B cell (primary cell): ENCODE measurements around the gene GLTP. TPM values are rescaled to one million over a fixed set of nuclear protein-coding genes. Genes with fewer than 3 reads are reported as not detected.
A peak's percentile ranks its signal among the peaks of the same experiment; 100 is the strongest.

Experiments used
- ATAC-seq: fragments of 200-7000 bp; cut with Tn5 transposase; one replicate; pipeline ENCODE4 v1.10.0; 2021; ENCODE audit warnings: low read depth, mild to moderate bottlenecking, moderate number of reproducible peaks, moderate library complexity
- CTCF ChIA-PET: fragments of 350-600 bp; sonication (Branson Sonifier 250); formaldehyde crosslinking; loops from one replicate; lab custom pipeline; 2021; ENCODE audit warnings: antibody characterized with exemption, inconsistent platforms; lab: Charles Lee
- POLR2A ChIA-PET: fragments of 350-600 bp; sonication (Branson Sonifier 250); formaldehyde crosslinking; loops from one replicate; lab custom pipeline; 2021; ENCODE audit warnings: antibody characterized with exemption; lab: Charles Lee
- DNase-seq: peaks from one replicate; pipeline ENCODE4 v3.0.0; 2013
- H2AFZ ChIP-seq: 2 replicates; pipeline ENCODE4 v1.6.1; 2012; ENCODE audit warnings: mild to moderate bottlenecking, low read depth, low read length; ENCODE audit not compliant: insufficient read depth, poor library complexity, severe bottlenecking
- H3K27ac ChIP-seq, 2 donors: 1 replicate in 1 of 2; 2 replicates in 1 of 2; pipeline ENCODE4 v1.5.1; 2012 to 2013; ENCODE audit warnings: low read length in 2 of 2, mild to moderate bottlenecking in 2 of 2, moderate library complexity in 1 of 2
- H3K27me3 ChIP-seq, 4 experiments: fragments of 200-600 bp in 1 of 4; sonication (generic) in 1 of 4; replicated peaks in 1 of 4; 1 replicate in 2 of 4; 2 replicates in 2 of 4; pipeline versions ENCODE4 v1.6.1 to v1.7.0; 2013 to 2016; ENCODE audit warnings: low read length in 3 of 4, mild to moderate bottlenecking in 2 of 4, mixed read lengths in 1 of 4, moderate library complexity in 1 of 4; ENCODE audit not compliant: insufficient read depth in 4 of 4, control insufficient read depth in 3 of 4; ENCODE audit errors: control extremely low read depth in 1 of 4
- H3K36me3 ChIP-seq, 2 experiments: replicated peaks in 1 of 2; 1 replicate in 1 of 2; 2 replicates in 1 of 2; pipeline versions ENCODE4 v1.6.1 to v1.7.1; 2013; ENCODE audit warnings: low read length in 1 of 2; ENCODE audit not compliant: insufficient read depth in 2 of 2, control insufficient read depth in 1 of 2; ENCODE audit errors: control extremely low read depth in 1 of 2, extremely low read depth in 1 of 2
- H3K4me1 ChIP-seq, 2 donors: fragments of 200-600 bp in 1 of 2; sonication (generic) in 1 of 2; 1 replicate in 1 of 2; 2 replicates in 1 of 2; pipeline versions ENCODE4 v1.5.1 to v1.6.1; 2013 to 2017; ENCODE audit warnings: low read length in 2 of 2; ENCODE audit not compliant: control insufficient read depth in 2 of 2, insufficient read depth in 2 of 2
- H3K4me2 ChIP-seq: replicated peaks from 2 replicates; pipeline ENCODE3; 2012; ENCODE audit warnings: mild to moderate bottlenecking, low read depth, low read length; ENCODE audit not compliant: poor library complexity, severe bottlenecking
- H3K4me3 ChIP-seq, 5 experiments: fragments of 200-600 bp in 1 of 5; sonication (generic) in 1 of 5; 1 replicate in 3 of 5; 2 replicates in 2 of 5; pipeline versions ENCODE4 v1.5.1 to v1.7.0; 2011 to 2016; ENCODE audit warnings: low read length in 4 of 5, mild to moderate bottlenecking in 4 of 5, low read depth in 2 of 5, control low read depth in 1 of 5, moderate library complexity in 1 of 5; ENCODE audit not compliant: insufficient read depth in 1 of 5; ENCODE audit errors: control extremely low read depth in 1 of 5, extremely low read depth in 1 of 5
- H3K79me2 ChIP-seq: fragments of 200-600 bp; sonication (generic); one replicate; pipeline ENCODE4 v1.6.0; 2016; ENCODE audit warnings: low read length; ENCODE audit not compliant: control insufficient read depth, insufficient read depth
- H3K9ac ChIP-seq: fragments of 200-600 bp; sonication (generic); 2 replicates; pipeline ENCODE4 v1.6.1; 2017; ENCODE audit warnings: mild to moderate bottlenecking, low read length, moderate library complexity
- H3K9me3 ChIP-seq, 3 donors: one replicate each; pipeline versions ENCODE4 v1.6.1 to v1.7.1; 2013; ENCODE audit warnings: low read length in 2 of 3; ENCODE audit not compliant: control insufficient read depth in 2 of 3, insufficient read depth in 1 of 3; ENCODE audit errors: control extremely low read depth in 1 of 3
- H4K20me1 ChIP-seq: 2 replicates; pipeline ENCODE4 v1.6.0; 2012; ENCODE audit warnings: mild to moderate bottlenecking, low read length; ENCODE audit not compliant: insufficient read depth, control insufficient read depth, poor library complexity, severe bottlenecking
- H3K27ac Mint-ChIP-seq: one replicate; pipeline ENCODE4 v1.8.0; 2021; ENCODE audit warnings: mixed read lengths
- H3K27me3 Mint-ChIP-seq: one replicate; pipeline ENCODE4 v1.8.0; 2021; ENCODE audit warnings: mixed read lengths
- H3K4me1 Mint-ChIP-seq: one replicate; pipeline ENCODE4 v1.8.0; 2021; ENCODE audit warnings: mixed read lengths
- H3K4me3 Mint-ChIP-seq: one replicate; pipeline ENCODE4 v1.8.0; 2021; ENCODE audit warnings: mixed read lengths
- H3K9me3 Mint-ChIP-seq: one replicate; pipeline ENCODE4 v1.8.0; 2022; ENCODE audit warnings: mixed read lengths; ENCODE audit not compliant: insufficient read depth
- EZH2 ChIP-seq: IDR thresholded peaks from 2 replicates; pipeline ENCODE4 v1.6.1; 2012; ENCODE audit warnings: borderline replicate concordance, low read depth, mild to moderate bottlenecking, moderate library complexity, low read length; ENCODE audit not compliant: insufficient read depth, poor library complexity, severe bottlenecking
- WGBS: methylation state at CpG from one replicate; pipeline ENCODE4 v1.1.5; 2013; ENCODE audit warnings: missing lambda C conversion rate; ENCODE audit not compliant: insufficient coverage; 5-methylcytosine and 5-hydroxymethylcytosine counted together
- intact Hi-C: fragments of 100-400 bp; cut with micrococcal nuclease; formaldehyde crosslinking; loops from one replicate; pipeline ENCODE4 v1.10.0; 2022
- polyA plus RNA-seq: library from polyadenylated mRNA; depleted of rRNA; stranded (reverse); fragments of >200 nt; gene quantifications from 2 replicates; pipeline ENCODE4 v1.2.3, GENCODE V29; 2012
- total RNA-seq, 2 donors: library from RNA; stranded (reverse); fragments of 120-200 nt in 1 of 2; gene quantifications; 1 replicate in 1 of 2; 2 replicates in 1 of 2; pipeline versions ENCODE4 v1.2.3 to v1.2.4, GENCODE V29; 2013 to 2022
- TF ChIP-seq, protein P1 (sequence below): fragments of 200-600 bp; IDR thresholded peaks from one replicate; pipeline ENCODE4 v1.8.0; 2022; ENCODE audit warnings: antibody characterized with exemption, mild to moderate bottlenecking

The GLTP gene
- total and polyA plus RNA-seq, 2 donors (not counting 1 experiment from before 2014, with no cell fraction given), result 18.7 to 24.9 TPM

DNA sequence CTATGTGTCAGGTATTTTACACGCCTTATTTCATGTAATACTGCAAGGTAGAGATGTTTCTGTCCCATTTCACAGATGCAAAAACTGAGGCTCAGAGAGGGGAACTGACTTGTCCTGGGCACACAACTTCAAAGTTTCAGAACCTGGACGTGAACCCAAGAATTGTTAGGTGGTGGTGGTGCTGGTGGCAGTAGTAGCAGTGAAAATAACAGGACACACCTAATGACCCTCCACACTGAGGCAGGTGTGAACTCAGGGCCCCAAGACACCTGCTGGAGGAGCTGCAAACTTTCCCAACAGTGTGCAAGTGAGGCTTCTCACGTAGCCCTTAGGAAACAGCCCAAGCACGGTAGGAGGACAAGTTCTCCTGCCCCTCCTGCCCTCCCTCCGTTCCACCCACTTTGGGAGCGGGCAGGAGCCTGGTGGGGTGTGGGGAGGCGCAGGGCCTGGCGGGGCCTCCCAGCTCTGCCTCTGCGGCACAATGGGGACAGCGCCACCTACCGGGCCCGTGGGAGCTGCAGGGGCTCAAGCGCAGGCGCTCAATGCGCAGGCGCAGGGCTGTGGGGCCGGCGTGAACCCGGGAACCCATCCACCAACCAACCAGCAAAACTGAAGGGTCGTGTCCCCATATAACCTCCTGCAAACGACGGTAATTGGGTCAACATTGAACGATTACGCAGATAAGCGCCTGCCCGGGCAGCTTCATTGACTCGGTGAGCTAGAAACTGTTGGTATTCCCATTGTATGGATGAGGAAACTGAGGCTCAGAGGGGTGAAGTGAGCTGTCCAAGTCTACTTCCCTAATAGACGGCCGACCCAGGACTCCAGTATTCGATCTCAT lies 35.1 kb downstream of the GLTP start:
- Mint-ChIP-seq H3K9me3 (no peaks in the 10 kb centered on the region), H3K4me1 (peaks cover 10% of the 10 kb centered on the region), H3K4me3 (peak overlapping the region; percentile 44), H3K27ac (no peak overlapping the region), H3K27me3 (no peaks in the 10 kb centered on the region)
- ChIA-PET POLR2A (no interaction called here), CTCF (interaction anchor here (0.6 to 3.7 kb wide), 29 partner anchors 8 to 417 kb away, joined by 3 to 41 read pairs (median 4); no protein-coding TSS in a partner anchor)
- TF ChIP-seq EZH2, result no peak
- TF ChIP-seq, protein P1, sequence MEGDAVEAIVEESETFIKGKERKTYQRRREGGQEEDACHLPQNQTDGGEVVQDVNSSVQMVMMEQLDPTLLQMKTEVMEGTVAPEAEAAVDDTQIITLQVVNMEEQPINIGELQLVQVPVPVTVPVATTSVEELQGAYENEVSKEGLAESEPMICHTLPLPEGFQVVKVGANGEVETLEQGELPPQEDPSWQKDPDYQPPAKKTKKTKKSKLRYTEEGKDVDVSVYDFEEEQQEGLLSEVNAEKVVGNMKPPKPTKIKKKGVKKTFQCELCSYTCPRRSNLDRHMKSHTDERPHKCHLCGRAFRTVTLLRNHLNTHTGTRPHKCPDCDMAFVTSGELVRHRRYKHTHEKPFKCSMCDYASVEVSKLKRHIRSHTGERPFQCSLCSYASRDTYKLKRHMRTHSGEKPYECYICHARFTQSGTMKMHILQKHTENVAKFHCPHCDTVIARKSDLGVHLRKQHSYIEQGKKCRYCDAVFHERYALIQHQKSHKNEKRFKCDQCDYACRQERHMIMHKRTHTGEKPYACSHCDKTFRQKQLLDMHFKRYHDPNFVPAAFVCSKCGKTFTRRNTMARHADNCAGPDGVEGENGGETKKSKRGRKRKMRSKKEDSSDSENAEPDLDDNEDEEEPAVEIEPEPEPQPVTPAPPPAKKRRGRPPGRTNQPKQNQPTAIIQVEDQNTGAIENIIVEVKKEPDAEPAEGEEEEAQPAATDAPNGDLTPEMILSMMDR, result peak; percentile 99
- WGBS, result 13% methylated on average over 25 of the region's 30 CpGs
- Histone ChIP-seq H4K20me1 (no peaks in the 10 kb centered on the region), H3K9me3 (no peaks in the 10 kb centered on the region), H3K4me3 (peak overlapping the region in 3 of 5 experiments; percentile 17 to 38 (median 25)), H3K27me3 (no peaks in the 10 kb centered on the region), H3K9ac (peak overlapping the region; percentile 46), H3K4me1 (peaks cover 3 to 10% of the 10 kb centered on the region in 2 donors), H3K27ac (no peak overlapping the region), H2AFZ (peak overlapping the region; percentile 78), H3K36me3 (no peaks in the 10 kb centered on the region), H3K79me2 (no peaks in the 10 kb centered on the region), H3K4me2 (peak overlapping the region; percentile 83)
- ATAC-seq (peak; percentile 99), DNase-seq (peak; percentile 89)
- intact Hi-C loops, result loop anchor here (1.0 to 10.0 kb wide), 4 partner anchors 35 to 248 kb away; partner anchors contain the start of genes FAM222A and GLTP

- Mint-ChIP-seq H3K4me1 (peaks cover 10% of the 10 kb centered on the region), H3K9me3 (no peaks in the 10 kb centered on the region), H3K27me3 (no peaks in the 10 kb centered on the region), H3K4me3 (no peak overlapping the region), H3K27ac (no peak overlapping the region)
- Histone ChIP-seq H3K4me3 (no peak overlapping the region), H3K27ac (no peak overlapping the region), H3K27me3 (no peaks in the 10 kb centered on the region), H4K20me1 (no peaks in the 10 kb centered on the region), H3K9ac (no peak overlapping the region), H3K9me3 (no peaks in the 10 kb centered on the region), H2AFZ (no peak overlapping the region), H3K36me3 (no peaks in the 10 kb centered on the region), H3K79me2 (no peaks in the 10 kb centered on the region), H3K4me1 (peaks cover 3 to 10% of the 10 kb centered on the region in 2 donors), H3K4me2 (no peak overlapping the region)
- ChIA-PET POLR2A (no interaction called here), CTCF (interaction anchor here (2.0 to 3.7 kb wide), 3 partner anchors 9 to 39 kb away, joined by 5 to 41 read pairs (median 7); no protein-coding TSS in a partner anchor)
- ATAC-seq (no peak), DNase-seq (no peak)
- 96% methylated on average over 4 of the region's 5 CpGs for WGBS
- no peak for TF ChIP-seq EZH2
- TF ChIP-seq, protein P1, result no peak
- intact Hi-C loops, result loop anchor here (10.0 kb wide), 1 partner anchor 129 kb away; the partner anchor contains the start of gene FAM222A
These were observed 36.2 kb downstream of the GLTP start for GRCh38 chr12:109844091-109844490.
